SW 1271 (cell line): ENCODE results near the gene CST8.

Experiments
- DNase-seq, 2 experiments: peaks; one replicate each; lab custom pipeline; 2025; lab: John Stamatoyannopoulos, UW

The CST8 gene

GRCh38 chr20:23524146-23524545 is 33.2 kb downstream of the CST8 start:
- no peak for DNase-seq

GRCh38 chr20:23526850-23527249 is 35.9 kb downstream of the CST8 start:
- no peak for DNase-seq

GRCh38 chr20:23528867-23529431 is 38.0 kb downstream of the CST8 start:
- DNase-seq, result no peak

- no peak for DNase-seq
Observed at GRCh38 chr20:23530937-23531567, 40.1 kb downstream of the CST8 start.

GRCh38 chr20:23532533-23532932 is 41.6 kb downstream of the CST8 start:
- no peak for DNase-seq

- DNase-seq, result no peak
Observed at GRCh38 chr20:23533161-23533560, 42.2 kb downstream of the CST8 start.

- no peak for DNase-seq
Observed at GRCh38 chr20:23534801-23535593, 44.1 kb downstream of the CST8 start.

GRCh38 chr20:23536328-23536974 is 45.5 kb downstream of the CST8 start:
- DNase-seq, result no peak

GRCh38 chr20:23537030-23537429 is 46.1 kb downstream of the CST8 start:
- no peak for DNase-seq

- no peak for DNase-seq
Observed at GRCh38 chr20:23540624-23541023, 49.7 kb downstream of the CST8 start.

- no peak for DNase-seq
Observed at GRCh38 chr20:23541330-23541729, 50.4 kb downstream of the CST8 start.

- DNase-seq, result no peak
Observed at GRCh38 chr20:23541776-23542175, 50.9 kb downstream of the CST8 start.

GRCh38 chr20:23542801-23543200 is 51.9 kb downstream of the CST8 start:
- no peak for DNase-seq

GRCh38 chr20:23544133-23544532 is 53.2 kb downstream of the CST8 start:
- no peak for DNase-seq
